NCI-H460 (cell line): ENCODE results near the gene COL20A1. TPM values are rescaled to one million over a fixed set of nuclear protein-coding genes. Genes with fewer than 3 reads are reported as not detected.

Experiments used
- DNase-seq: peaks from one replicate; pipeline ENCODE4 v3.0.0-alpha.2; 2016; ENCODE audit warnings: low read depth; ENCODE audit errors: extremely low read depth
- total RNA-seq: library from RNA; depleted of rRNA; stranded (reverse); fragments of >200 nt; shearing (Covaris generic); gene quantifications from 2 replicates; pipeline ENCODE4 v1.2.3, GENCODE V29; 2014

COL20A1 gene
- total RNA-seq, 1 experiment from 2014 or later = 0.10 TPM

- no peak for DNase-seq
These were observed 3.5 kb upstream of the COL20A1 start for GRCh38 chr20:63289311-63290135.

GRCh38 chr20:63290136-63290676 is 2.8 kb upstream of the COL20A1 start:
- no peak for DNase-seq

GRCh38 chr20:63290677-63291472 is 2.1 kb upstream of the COL20A1 start:
- peak; percentile 26 for DNase-seq

- no peak for DNase-seq
These were observed 1.2 kb upstream of the COL20A1 start for GRCh38 chr20:63291811-63292210.

GRCh38 chr20:63292292-63292701 is 689 bp upstream of the COL20A1 start:
- no peak for DNase-seq

- no peak for DNase-seq
These were observed 470 bp downstream of the COL20A1 start for GRCh38 chr20:63293456-63293855.

GRCh38 chr20:63293871-63294535 is 1.0 kb downstream of the COL20A1 start:
- no peak for DNase-seq

GRCh38 chr20:63294536-63294900 is 1.5 kb downstream of the COL20A1 start:
- DNase-seq = no peak

- DNase-seq = no peak
These were observed 2.0 kb downstream of the COL20A1 start for GRCh38 chr20:63295018-63295417.

- no peak for DNase-seq
These were observed 2.4 kb downstream of the COL20A1 start for GRCh38 chr20:63295422-63295821.

- no peak for DNase-seq
These were observed 2.9 kb downstream of the COL20A1 start for GRCh38 chr20:63295846-63296245.

GRCh38 chr20:63296531-63297299 is 3.7 kb downstream of the COL20A1 start:
- DNase-seq = no peak

- no peak for DNase-seq
These were observed 4.4 kb downstream of the COL20A1 start for GRCh38 chr20:63297371-63297781.

- DNase-seq = no peak
These were observed 5.0 kb downstream of the COL20A1 start for GRCh38 chr20:63297796-63298572.

GRCh38 chr20:63298731-63299312 is 5.8 kb downstream of the COL20A1 start:
- no peak for DNase-seq

- no peak for DNase-seq
These were observed 8.7 kb downstream of the COL20A1 start for GRCh38 chr20:63301671-63302070.

GRCh38 chr20:63303095-63303666 is 10.2 kb downstream of the COL20A1 start:
- DNase-seq = no peak

GRCh38 chr20:63305393-63305792 is 12.4 kb downstream of the COL20A1 start:
- DNase-seq = no peak
